ENCODE measurements around the gene KRTCAP3.

DNA sequence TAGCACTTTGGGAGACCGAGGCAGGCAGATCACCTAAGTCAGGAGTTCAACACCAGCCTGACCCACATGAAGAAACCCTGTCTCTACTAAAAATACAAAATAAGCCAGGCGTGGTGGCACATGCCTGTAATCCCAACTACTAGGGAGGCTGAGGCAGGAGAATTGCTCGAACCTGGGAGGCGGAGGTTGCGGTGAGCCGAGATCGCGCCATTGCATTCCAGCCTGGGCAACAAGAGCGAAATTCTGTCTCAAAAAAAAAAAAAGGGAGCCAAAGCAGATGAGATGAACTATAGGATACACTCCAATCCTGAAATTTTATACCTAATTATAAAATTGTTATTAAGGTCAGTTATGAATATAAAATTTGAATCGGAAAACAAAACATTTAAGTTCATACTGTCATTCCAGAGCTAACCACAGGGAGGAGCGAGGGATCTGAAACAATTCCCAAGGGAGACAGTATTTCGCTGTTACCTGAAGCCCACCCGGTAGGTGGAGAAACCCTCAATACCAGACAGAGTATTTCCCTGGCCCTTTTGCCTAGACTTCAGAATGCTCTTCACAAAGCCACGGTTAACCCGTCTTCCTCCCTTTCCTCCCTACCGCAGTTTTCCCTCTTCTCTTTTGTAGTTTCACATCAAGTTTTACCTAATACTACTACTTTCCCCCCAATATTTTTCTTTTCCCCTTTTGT is 34.2 kb upstream of the KRTCAP3 start:
- TF ChIP-seq CTCF (IDR thresholded peaks at IDR 0.05) (peak; percentile 53 to 73 (median 56)), EP300 (IDR thresholded peaks at IDR 0.05; ENCODE audit: low read depth) (no peak), POLR2A (IDR thresholded peaks at IDR 0.05) (no peak)

Measured in transverse colon (tissue), 3 donors.